Coronary artery (tissue), 2 donors: ENCODE measurements around the gene RASSF3.

ENCODE experiments used
- DNase-seq: peaks from one replicate; pipeline ENCODE4 v3.0.0-alpha.2; 2017; ENCODE audit warnings: low spot score
- H3K27ac ChIP-seq, 2 donors: fragments of 200-600 bp; sonication (generic); one replicate each; pipeline ENCODE4 v1.5.1; 2016 to 2019
- H3K4me3 ChIP-seq: fragments of 200-600 bp; sonication (generic); 2 replicates; pipeline ENCODE4 v1.5.1; 2016; ENCODE audit warnings: mild to moderate bottlenecking, moderate library complexity
- TF ChIP-seq, protein P1 (sequence below): fragments of 200-600 bp; sonication (generic); IDR thresholded peaks from one replicate; pipeline ENCODE4 v1.5.1; 2019; ENCODE audit warnings: antibody characterized with exemption

Gene RASSF3

DNA sequence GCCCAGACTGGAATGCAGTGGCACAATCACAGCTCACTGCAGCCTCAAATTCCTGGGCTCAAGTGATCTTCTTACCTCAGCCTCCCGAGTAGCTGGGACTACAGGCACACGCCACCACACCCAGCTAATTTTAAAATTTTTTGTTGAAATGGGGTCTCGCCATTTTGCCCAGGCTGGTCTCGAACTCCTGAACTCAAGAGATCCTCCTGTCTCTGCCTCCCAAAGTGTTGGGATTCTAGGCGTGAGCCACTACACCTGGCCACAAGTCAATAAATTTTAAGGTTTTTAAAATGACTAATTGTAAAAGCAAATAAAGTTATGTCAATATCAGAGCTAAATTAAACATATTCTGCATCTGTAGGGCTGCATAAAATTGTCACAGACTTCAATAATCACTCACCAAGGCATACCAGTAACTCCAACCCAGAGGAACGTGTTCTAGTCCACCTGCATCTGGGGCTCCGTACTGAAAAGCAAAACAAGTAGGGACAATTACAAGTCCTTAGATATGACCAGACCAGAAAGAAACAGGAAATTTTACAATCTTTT is 135.0 kb downstream of the RASSF3 start:
- DNase-seq: no peak
- H3K4me3 ChIP-seq: no peak overlapping the region
- no peak overlapping the region for H3K27ac ChIP-seq
- TF ChIP-seq, protein P1, sequence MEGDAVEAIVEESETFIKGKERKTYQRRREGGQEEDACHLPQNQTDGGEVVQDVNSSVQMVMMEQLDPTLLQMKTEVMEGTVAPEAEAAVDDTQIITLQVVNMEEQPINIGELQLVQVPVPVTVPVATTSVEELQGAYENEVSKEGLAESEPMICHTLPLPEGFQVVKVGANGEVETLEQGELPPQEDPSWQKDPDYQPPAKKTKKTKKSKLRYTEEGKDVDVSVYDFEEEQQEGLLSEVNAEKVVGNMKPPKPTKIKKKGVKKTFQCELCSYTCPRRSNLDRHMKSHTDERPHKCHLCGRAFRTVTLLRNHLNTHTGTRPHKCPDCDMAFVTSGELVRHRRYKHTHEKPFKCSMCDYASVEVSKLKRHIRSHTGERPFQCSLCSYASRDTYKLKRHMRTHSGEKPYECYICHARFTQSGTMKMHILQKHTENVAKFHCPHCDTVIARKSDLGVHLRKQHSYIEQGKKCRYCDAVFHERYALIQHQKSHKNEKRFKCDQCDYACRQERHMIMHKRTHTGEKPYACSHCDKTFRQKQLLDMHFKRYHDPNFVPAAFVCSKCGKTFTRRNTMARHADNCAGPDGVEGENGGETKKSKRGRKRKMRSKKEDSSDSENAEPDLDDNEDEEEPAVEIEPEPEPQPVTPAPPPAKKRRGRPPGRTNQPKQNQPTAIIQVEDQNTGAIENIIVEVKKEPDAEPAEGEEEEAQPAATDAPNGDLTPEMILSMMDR: no peak

DNA sequence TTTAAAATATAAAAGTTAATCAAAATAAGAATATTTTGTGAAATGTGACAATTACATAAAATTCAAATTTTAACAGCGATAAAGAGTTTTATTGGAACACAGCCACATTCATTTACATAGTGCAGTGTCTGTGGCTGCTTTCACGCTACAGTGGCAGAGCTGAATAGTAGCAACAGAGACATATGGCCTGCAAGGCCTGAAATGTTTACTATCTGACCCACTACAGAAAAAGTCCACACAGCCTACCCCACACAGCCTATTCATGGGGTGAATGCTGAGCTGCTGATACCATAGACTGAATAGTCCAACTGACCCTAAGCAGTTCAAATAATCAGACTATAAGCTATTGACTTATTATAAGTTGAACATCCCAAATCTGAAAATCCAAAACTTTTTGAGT is 135.7 kb downstream of the RASSF3 start:
- TF ChIP-seq, protein P1: no peak
- no peak overlapping the region for H3K27ac ChIP-seq
- DNase-seq: no peak
- H3K4me3 ChIP-seq: no peak overlapping the region

DNA sequence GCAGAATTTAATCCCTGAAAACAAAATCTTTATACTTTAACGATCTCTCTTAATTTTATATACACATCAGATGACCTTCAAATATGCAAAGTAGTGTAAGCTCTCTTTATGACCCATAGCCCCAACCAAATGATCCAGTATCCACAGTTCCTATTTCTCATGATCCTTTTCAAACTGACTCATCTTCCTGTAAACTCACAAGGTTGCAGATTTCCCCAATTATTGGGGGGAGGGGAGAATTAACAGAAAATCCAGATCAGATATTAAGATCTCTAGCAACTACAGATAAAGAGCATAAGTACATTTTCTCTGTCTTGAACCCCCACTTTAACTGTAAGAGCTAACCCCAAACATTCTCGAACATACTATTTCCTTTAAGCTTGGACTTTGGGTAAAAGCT is 136.4 kb downstream of the RASSF3 start:
- Histone ChIP-seq H3K27ac (no peak overlapping the region), H3K4me3 (no peak overlapping the region)
- no peak for DNase-seq
- TF ChIP-seq, protein P1: no peak
